K562 (cell line): ENCODE results near the gene KCNIP2. TPM values are rescaled to one million over a fixed set of nuclear protein-coding genes. Genes with fewer than 3 reads are reported as not detected.

Experiments used
- CBFA2T2 ChIP-seq: fragments of 450-650 bp; conservative IDR thresholded peaks from 2 replicates; pipeline ENCODE4 v1.6.1; 2017; ENCODE audit warnings: mild to moderate bottlenecking
- GATA2 ChIP-seq: sonication (generic); formaldehyde crosslinking; IDR thresholded peaks from 2 replicates; pipeline ENCODE4 v1.4.0; 2020; ENCODE audit warnings: mild to moderate bottlenecking, missing genetic modification reagents
- MYC ChIP-seq, 2 experiments: fragments of 250-450 bp in 1 of 2; sonication (Bioruptor Pico) in 1 of 2; IDR thresholded peaks; 2 replicates each; pipeline versions ENCODE4 v1.5.1 to v1.6.1; 2012 to 2021; ENCODE audit warnings: low read depth in 2 of 2, borderline replicate concordance in 1 of 2, improper control_type of control experiment in 1 of 2, low read length in 1 of 2, mild to moderate bottlenecking in 1 of 2, moderate library complexity in 1 of 2
- NR2C1 ChIP-seq, 2 experiments: fragments of 450-650 bp; IDR thresholded peaks; 2 replicates each; pipeline ENCODE4 v1.6.1; 2017; ENCODE audit warnings: mild to moderate bottlenecking in 2 of 2, antibody characterized with exemption in 1 of 2, inconsistent platforms in 1 of 2, missing compliant biosample characterization in 1 of 2, missing genetic modification characterization in 1 of 2
- RFX1 ChIP-seq: fragments of 450-650 bp; IDR thresholded peaks from 2 replicates; pipeline ENCODE4 v1.6.1; 2016; ENCODE audit warnings: mild to moderate bottlenecking, moderate library complexity
- TAF15 ChIP-seq: fragments of 200-400 bp; formaldehyde crosslinking; IDR thresholded peaks from 2 replicates; pipeline ENCODE4 v1.6.1; 2017; ENCODE audit warnings: mild to moderate bottlenecking, low read depth, low read length, moderate library complexity
- TBL1XR1 ChIP-seq, 2 experiments: IDR thresholded peaks; 2 replicates each; pipeline ENCODE4 v1.6.1; 2012; ENCODE audit warnings: improper control_type of control experiment in 2 of 2, low read length in 2 of 2, mild to moderate bottlenecking in 1 of 2
- TSHZ1 ChIP-seq: fragments of 250-450 bp; sonication (Bioruptor Pico); IDR thresholded peaks from 2 replicates; pipeline ENCODE4 v1.4.0; 2020; ENCODE audit warnings: mild to moderate bottlenecking, moderate library complexity
- ZBTB11 ChIP-seq, 3 experiments: fragments of 200-800 bp in 1 of 3; fragments of 250-450 bp in 1 of 3; fragments of 450-650 bp in 1 of 3; sonication (Bioruptor Pico) in 1 of 3; sonication (Bioruptor generic) in 1 of 3; formaldehyde crosslinking in 1 of 3; IDR thresholded peaks; 2 replicates each; pipeline versions ENCODE4 v1.6.1 to v1.8.0; 2016 to 2022; ENCODE audit warnings: mild to moderate bottlenecking in 2 of 3, missing genetic modification characterization in 2 of 3, missing compliant biosample characterization in 1 of 3, moderate library complexity in 1 of 3
- ZBTB8A ChIP-seq: fragments of 450-650 bp; IDR thresholded peaks from 2 replicates; pipeline ENCODE4 v1.6.1; 2018; ENCODE audit warnings: mild to moderate bottlenecking, moderate library complexity; ENCODE audit not compliant: partially characterized antibody
- ZHX1 ChIP-seq: fragments of 150-350 bp; conservative IDR thresholded peaks from 2 replicates; pipeline ENCODE4 v1.6.1; 2014; ENCODE audit warnings: low read length
- ZNF384 ChIP-seq: IDR thresholded peaks from 2 replicates; pipeline ENCODE4 v1.6.1; 2012; ENCODE audit warnings: low read depth, low read length, improper control_type of control experiment
- polyA plus RNA-seq, 8 experiments: library from polyadenylated mRNA; depleted of rRNA in 4 of 8; stranded (reverse) in 5 of 8; unstranded in 3 of 8; fragments of >200 nt; fragmentation: Nextera tagmentation in 2 of 8; fragmentation: Illumina TruSeq in 1 of 8; extraction: Ambion mirVana in 2 of 8; extraction: Trizol in 1 of 8; gene quantifications; 2 replicates each; pipeline versions ENCODE4 v1.2.1 to v1.2.3, GENCODE V29; 2011 to 2014; ENCODE audit warnings: inconsistent platforms in 1 of 8, missing spikeins in 1 of 8
- total RNA-seq, 7 experiments: library from RNA; depleted of rRNA in 6 of 7; stranded (reverse); fragments of >200 nt in 6 of 7; fragmentation: Illumina TruSeq in 2 of 7; extraction: Trizol in 2 of 7; gene quantifications; 2 replicates each; pipeline versions ENCODE4 v1.2.1 to v1.2.3, GENCODE V29; 2011 to 2021; ENCODE audit warnings: low replicate concordance in 1 of 7

Gene KCNIP2
- total and polyA plus RNA-seq, 9 of the 15 experiments (the other 6 are each of a cell fraction or from before 2014, with no cell fraction given), result 2.5 to 7.6 (median 4.1) TPM

- no peak for TF ChIP-seq TSHZ1
- TF ChIP-seq ZBTB8A, result no peak
- no peak for TF ChIP-seq ZBTB11 (CRISPR knock-in tag; IDR thresholded peaks at IDR 0.05)
- 0 out of 2 replicates have a peak, but pooled peaks have one; percentile 19 for TF ChIP-seq CBFA2T2
- no peak for TF ChIP-seq ZHX1
- TF ChIP-seq ZNF384, result no peak
- 0 out of 4 replicates have a peak, but pooled peaks of 1 of the 2 experiments have one; percentile 13 for TF ChIP-seq TBL1XR1 (IDR thresholded peaks at IDR 0.05; ENCODE audit: low read length in 2 of 2)
- TF ChIP-seq MYC (IDR thresholded peaks at IDR 0.05; ENCODE audit: low read depth, low read length), result 0 out of 2 replicates have a peak, but pooled peaks have one; percentile 13
- no peak for TF ChIP-seq MYC (CRISPR knock-in tag; IDR thresholded peaks at IDR 0.05; ENCODE audit: borderline replicate concordance, low read depth)
- TF ChIP-seq NR2C1 (IDR thresholded peaks at IDR 0.05), result no peak
- TF ChIP-seq NR2C1 (tag; IDR thresholded peaks at IDR 0.05), result no peak
- TF ChIP-seq RFX1, result peak; percentile 14; the same call in 1 of the 2 replicates
- peak; percentile 58 for TF ChIP-seq GATA2 (CRISPR knock-in tag)
- no peak for TF ChIP-seq TAF15
Observed at GRCh38 chr10:101797403-101798059, 46.1 kb downstream of the KCNIP2 start (continued).
